HG03060 (cell line): Measurements from ENCODE around the gene PRKACB.

Source experiments
- ATAC-seq: cut with Tn5 transposase; IDR thresholded peaks from one replicate; pipeline ENCODE4 v1.9.1; 2021; ENCODE audit warnings: low read depth, moderate number of reproducible peaks; ENCODE audit not compliant: unreplicated experiment

The PRKACB gene

DNA sequence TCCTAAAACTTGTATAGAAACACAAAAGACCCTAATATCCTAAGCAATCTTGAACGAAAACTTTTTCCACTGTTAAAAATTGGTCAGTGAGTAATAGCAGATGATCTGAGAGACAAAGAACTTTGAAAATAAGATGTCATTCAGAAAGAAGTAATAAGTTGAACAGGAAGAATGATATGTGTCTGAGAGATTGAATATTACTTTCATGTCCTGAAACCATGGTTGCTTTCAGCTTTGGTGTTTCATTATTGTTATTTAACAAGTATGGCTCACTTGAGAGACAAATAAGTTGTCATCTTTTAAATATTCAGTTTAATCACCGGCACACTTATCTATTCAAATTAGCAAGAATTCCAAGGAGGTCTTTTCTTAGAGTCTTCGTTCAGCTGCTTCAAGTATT, 11.4 kb downstream of the PRKACB start:
- ATAC-seq = no peak

DNA sequence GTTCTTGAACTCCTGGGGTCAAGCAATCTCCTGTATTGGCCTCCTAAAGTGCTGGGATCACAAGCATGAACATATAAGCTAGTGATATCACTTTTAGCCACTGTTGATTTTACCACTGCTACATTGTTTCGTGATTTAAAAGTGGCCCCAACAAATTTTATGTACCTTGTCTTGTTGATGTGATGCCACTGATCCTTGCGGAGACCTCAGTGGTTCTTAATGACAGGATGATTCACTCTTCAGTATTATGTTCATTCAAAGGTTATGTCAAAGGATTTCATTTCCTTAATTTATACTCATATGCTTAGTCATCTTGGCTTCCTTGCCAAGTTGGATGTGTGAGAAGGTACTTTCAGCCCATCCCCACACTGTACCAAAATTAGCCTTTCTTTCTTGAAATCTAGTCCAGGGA, 12.1 kb downstream of the PRKACB start:
- ATAC-seq = no peak

DNA sequence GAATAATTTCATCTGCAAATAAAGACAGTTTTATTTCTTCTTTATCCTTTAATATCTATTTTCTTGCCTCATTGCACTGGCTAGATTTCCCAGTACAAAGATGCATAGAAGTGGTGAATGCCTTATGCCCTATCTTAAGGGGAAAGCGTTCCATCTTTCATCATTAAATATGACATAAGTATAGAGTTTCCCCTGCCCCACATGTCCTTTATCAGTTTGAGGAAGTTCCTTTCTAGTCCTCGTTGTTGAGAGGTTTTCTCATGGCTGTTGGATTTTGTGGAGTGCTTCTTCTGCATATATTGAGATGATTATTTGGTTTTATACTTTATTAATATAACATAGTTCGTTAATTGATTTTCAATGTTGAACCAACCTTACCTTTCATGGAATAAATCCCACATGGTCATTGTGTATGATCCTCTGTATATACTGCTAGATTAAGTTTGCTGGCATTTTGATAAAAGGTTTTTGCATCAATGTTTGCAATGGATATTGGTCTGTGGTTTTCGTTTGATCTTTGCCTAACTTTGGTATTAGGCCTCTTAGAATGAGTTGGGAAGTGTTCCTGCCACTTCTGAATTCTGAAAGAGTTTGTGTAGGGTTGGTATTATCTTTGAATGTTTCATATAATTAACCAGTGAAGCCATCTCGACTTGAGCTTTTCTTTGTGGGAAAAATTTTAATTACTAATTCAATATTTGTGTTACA, 15.6 kb downstream of the PRKACB start:
- ATAC-seq = no peak

DNA sequence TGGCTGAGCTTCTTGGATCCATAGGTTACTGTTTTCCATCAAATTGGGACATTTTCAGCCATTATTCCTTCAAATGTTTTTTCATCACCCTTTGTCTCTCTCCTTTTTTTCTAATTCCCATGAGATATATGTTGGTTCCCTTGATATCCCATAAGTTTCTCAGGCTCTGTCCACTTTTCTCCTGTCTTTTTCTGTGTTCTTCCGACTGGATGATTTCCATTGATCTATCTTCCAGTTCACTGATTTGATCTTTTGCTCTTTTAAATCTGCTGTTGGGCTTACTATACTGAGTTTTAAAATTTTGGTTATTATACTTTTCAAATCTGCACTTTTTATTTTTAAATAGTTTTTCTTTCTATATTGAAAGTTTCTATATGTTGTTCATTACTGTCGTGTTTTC, 18.2 kb downstream of the PRKACB start:
- no peak for ATAC-seq

DNA sequence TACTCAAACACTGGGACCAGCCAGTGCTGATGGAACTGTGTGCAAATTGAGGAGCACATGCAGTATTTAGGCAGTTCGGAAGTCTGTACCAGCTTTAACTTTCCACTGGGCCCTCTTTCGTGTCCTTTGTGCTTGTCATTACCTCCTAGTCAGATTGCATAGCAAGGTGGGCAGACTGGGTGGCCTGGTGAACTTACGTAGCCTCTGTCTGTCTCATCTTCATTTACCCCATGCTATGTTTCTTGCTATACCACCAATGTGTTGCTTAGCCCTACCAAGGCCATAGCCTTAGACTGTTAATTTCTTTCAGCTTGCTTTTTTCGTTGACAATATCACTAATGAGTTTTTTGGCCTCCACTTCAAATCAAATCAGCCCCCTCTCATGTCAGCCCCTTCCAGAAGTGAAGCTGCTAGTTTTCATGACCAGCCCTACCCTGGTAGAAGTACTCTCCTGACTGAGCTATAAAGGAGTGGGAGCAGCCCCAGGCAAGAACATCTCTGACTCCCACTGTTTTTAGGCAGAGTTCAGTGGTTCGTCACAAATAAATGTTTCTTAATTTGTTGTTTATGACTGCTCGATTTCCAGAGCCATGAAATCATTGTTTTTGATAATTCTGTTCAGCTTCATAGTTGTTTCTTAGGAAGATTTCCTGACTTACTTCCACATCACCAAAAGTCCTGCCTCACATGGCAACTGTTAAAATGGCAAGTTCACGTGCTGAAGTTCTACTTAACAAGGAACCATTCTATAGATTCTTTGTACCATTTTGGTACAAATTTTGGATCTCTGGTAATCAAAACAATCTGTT, 19.3 kb downstream of the PRKACB start:
- no peak for ATAC-seq

DNA sequence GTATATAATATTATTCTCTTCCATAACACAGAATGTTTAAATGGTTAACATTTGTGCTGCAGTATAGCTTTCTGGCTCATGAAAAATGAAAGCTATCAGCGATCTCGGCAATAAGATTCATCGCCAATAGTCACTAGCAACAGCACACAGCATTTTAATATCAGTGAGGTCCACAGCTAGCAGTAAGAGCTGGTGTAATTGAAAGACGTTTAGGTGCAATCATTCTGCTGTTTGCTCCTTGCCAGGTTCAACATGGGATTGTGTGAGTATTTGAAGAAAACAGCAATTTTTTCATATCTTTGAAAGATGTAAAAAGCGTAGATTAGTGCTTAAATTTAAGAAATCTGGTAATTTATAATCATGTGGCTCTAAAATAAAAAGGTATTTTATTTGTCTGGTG, 20.1 kb downstream of the PRKACB start:
- no peak for ATAC-seq

DNA sequence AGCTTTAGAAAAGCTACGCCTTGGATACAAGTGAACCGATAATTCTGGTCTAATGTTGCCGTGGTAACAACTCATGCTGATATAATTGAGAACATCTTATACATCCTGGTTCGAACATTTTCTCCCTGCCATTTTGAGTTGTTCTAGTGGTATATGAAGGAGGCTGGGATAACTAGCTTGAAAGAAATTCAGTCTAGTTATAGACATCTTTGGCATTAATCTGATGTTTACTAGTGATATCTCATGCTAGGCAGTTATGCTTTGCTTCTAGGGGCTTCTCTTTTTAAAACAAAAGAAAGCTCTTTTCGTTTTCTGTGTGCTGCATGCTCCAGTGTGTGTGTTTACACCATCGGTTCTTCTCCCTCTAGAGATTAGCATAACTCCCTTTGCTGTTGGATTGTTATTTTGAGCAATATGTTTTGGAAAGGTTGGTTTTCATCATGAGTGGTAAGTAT, 20.5 kb downstream of the PRKACB start:
- no peak for ATAC-seq

DNA sequence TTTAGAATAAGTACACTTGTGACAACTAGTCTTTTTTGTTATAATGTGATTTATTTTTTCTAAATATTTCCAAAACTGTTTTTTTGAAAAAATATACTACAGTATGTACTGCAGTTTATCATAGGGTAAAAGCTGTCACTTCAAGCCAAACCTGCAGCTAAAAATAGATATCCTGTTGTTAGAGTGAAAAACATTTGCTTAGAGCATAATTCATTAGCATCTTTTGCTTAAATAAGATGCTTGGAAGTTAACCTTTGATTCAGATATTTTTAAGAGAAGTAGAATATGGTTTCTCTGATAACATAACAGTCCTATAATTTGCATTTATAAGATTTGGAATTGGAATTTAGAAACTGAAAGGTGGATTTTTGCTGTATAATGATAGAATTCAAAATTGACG, 21.5 kb downstream of the PRKACB start:
- no peak for ATAC-seq

DNA sequence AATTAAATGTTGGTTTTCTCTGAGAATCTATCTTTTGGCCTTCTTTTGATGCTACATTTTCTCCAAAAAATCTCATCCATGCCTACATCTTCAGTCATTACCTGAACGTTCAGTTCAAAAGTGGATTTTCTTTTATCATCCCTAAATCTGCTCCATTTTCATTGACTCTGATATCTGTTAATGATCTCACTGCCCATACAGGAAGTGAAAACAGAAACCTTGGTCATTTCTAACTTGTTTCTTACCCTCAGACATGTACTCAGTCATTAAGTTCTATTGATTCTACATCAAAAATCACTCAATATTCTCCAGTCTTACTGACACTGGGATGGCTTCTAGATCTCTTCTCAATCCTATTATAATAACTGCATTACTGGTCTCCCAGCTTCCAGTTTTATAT, 22.7 kb downstream of the PRKACB start:
- peak; percentile 91 for ATAC-seq

DNA sequence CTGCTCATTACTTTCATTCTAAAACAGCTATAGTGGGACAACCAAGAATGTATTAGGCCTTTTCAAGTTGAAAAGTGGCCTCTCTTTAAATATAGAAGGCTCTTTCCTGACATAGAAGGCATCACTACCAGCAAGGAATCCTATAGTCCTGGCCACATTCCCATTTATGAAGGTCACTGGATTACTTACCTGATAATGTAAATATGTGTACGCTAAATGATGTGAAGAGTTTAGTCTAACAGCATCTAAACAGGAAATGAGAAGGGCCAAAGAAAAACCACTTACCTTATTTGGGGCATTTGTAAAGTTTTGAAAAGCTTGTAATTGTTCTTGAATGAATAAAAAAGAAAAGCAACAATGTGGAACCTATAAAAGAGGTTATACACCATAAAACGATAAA, 24.7 kb downstream of the PRKACB start:
- ATAC-seq = no peak

DNA sequence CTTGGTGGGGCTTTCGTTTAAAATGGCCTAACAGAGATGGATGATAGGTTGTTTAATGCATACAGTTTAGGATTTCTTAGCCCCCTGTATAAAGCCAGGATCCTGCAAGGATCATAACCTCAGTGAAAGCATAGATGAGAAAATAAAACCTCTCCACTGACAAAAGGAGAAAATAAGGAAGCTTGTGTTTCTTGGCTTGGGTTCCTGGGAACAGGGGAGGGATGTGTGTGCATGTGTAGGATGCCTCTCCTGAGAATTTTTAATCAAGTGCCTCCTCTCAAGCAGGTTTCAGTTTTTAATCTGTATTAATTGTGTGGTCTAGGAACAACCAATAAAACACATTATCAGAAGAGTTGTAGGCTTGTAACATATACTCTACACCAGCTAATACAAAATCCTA, 26.1 kb downstream of the PRKACB start:
- no peak for ATAC-seq

DNA sequence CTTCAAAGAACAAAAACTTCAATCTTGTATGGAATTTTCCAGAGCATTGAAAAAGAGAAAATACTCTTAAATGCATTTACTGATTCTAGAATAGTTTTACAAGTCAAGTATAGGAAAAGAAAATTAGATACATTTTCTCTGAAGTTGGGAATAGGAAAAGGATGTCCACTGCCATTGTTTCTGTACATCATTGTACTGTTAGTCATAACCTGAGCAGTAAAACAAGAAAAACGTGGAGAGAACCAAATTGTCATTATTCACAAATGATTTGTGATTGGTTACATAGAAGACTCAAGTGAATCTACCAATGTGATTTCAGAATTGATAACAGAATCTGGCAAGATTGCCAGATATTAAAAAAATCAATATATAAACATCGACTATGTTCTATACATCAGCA, 27.4 kb downstream of the PRKACB start:
- ATAC-seq = no peak

DNA sequence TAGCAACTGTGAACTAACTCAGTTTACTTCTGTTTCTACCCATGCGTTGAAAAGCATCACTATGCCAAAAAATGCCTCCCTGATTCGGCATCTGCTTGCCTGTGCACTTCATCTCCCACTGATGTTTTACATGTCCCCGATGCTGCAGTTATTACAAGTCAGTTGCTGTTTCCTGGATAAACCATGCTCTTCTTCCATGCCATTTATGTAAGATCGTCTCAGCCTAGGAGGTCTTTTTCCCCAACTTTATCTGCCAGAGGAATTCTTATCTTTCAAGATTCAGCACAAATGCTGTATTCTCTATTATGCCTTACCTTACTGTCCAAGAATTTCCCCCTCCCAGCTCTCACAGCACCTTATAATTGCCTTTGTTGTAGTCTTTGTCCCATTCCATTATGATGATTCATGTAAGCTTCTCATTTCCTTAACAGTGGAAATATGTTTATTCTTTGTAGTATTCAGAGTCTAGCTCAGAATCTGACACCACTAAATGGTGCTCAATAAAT, 30.0 kb downstream of the PRKACB start:
- ATAC-seq = no peak

DNA sequence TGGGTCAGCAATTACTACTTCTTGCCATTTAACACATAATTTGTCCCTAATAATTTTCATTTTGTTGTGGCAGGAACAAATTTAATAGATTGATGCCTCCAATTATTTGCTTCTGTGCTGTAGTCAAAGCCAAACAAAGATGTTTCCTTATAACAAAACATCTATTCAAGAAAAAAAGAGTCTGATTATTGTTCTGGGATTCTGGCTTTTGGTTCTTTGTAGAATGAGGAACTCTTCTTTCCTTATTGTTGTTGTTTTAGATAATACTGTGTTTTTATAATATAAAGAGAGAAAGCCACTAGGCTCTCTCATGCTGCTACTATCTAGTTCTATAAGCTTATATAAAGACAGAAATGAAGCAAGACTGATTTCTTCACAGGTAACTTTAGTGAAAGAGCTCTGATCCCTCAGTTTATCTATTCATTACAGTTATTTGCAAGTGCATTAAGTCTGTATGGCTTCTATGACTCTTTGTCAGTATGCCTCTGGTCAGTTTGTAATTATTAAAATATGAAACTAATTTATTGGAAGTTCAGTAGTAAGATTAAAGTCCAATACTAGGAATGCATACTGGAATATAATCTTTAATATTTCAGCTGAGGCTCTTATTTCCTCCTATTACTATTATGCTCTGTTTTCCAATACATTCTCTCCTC, 37.4 kb downstream of the PRKACB start:
- no peak for ATAC-seq

DNA sequence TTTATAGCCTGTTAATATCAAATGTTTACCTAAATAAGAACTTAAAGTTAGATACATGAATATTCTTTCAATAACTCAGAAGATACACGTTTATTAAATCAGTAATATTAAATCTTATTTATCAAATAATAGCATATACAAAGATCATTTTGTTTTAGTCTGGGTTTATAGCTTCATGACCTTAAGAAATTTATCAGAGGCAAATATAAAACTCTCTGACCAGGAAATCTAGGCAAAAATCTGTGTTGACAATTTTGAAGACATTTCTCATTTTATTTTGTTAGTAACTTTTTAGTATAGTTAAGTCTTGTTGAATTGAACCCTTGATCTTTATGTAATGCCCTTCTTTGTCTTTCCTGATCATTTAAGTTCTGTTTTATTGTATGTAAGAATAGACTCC, 46.4 kb downstream of the PRKACB start:
- ATAC-seq = no peak

DNA sequence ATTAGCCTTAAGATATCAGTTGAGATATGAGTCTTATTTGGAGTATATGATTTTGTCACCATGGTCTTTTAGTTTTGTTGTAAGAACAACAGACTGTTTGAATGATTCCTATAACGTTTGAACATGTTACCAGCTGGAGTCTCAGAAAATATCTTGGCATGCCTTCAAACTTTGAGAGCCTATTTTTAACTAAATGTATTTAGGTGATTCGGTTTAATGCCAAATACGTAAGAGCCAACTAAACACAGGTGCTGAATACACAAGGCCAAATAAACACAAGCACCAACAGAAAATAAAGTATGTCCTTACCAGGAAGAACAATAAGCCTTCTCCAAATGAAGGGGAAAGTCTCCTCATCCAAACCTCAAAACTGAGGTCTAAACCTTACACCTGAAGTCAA, 48.6 kb downstream of the PRKACB start:
- ATAC-seq = no peak

DNA sequence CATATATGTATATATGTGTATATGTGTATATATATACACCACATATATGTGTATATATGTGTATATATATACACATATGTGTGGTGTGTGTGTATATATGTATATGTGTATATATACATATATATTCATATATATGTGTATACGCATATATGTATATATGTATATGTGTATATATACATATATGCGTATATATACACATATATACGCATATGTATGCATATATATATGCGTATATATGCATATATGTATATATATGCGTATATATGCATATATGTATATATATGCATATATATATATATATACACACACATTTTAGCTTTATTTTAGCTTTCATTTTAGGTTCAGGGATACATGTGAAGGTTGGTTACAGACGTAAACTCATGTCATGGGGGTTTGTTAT, 54.8 kb downstream of the PRKACB start:
- no peak for ATAC-seq

DNA sequence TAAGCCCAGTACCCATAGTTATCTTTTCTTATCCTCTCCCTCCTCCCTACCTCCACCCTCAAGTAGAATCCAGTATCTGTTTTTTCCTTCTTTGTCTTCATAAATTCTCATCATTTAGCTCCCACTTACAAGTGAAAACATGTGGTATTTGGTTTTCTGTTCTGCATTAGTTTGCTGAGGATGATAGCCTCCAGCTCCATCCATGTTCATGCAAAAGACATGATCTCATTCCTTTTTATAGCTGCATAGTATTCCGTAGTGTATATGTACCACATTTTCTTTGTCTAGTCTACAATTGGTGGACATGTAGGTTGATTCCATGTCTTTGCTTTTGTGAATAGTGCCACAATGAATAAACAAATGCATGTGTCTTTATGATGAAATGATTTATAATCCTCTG, 55.2 kb downstream of the PRKACB start:
- no peak for ATAC-seq

DNA sequence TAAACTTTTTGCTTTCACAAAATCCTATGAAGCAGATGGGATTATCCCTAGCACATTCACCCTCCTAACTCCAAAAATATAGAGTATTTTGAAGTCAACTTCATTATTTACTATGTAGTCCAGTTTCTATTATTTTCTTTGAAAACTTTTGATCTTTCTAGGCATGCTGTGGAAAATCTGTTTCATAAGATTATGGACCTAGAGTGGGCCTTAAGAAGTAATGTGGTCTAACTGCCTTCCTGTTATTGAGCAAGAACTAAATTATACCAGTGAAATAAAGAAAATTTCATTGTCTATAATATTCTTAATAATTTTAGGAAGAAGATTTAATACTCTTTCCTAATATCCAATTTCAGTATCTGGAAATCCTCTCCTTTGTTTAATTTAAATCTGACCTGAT, 58.1 kb downstream of the PRKACB start:
- no peak for ATAC-seq

DNA sequence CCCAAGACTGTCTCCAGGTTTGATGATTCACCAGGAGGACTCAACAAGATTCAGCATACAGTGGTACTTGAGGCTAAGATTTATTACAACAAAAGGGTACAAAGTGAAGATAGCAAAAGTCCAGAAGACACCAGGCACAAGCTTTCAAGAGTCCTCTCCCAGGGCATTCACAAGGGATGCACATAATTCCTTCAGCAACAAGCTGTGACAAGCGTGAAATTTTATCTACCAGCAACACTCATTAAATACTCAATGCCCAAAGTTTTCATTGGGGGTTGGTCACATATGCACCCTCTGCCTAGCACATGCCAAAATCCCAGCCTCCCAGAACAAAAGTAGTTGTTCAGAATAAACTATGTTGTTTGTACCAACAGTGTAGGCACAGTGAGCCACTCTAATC, 62.3 kb downstream of the PRKACB start:
- no peak for ATAC-seq

DNA sequence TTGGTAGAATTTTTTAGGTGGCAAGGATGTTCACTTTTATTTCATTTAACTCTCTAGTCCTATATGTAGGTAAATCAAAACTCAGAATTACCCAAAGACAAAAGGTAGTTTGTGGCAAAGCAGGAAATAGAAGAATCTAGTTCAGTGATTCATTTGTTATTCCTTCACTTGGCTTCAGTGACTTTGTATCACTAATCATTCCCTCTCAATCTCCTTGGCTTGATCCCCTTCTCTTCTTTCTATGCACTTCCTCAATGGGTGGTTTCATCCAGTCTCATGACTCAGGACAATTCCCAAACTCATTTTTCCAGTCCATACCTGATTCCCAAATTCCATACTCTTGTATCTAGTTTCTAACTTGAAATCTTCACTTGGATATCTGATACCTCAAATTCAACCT, 64.9 kb downstream of the PRKACB start:
- ATAC-seq = no peak
